Body of pancreas (tissue), 4 donors: ENCODE measurements around the gene BOD1L1.

Source experiments
- POLR2A ChIP-seq, 3 donors: fragments of 450-650 bp; IDR thresholded peaks; one replicate each; pipeline ENCODE4 v1.6.1; 2016; ENCODE audit warnings: antibody characterized with exemption in 3 of 3, mild to moderate bottlenecking in 2 of 3
- TF ChIP-seq, protein P1 (sequence below), 7 experiments: fragments of 450-650 bp in 4 of 7; fragments of 200-600 bp in 3 of 7; sonication (generic) in 3 of 7; IDR thresholded peaks; one replicate each; pipeline ENCODE4 v1.5.1; 2016 to 2019; ENCODE audit warnings: antibody characterized with exemption in 7 of 7

DNA sequence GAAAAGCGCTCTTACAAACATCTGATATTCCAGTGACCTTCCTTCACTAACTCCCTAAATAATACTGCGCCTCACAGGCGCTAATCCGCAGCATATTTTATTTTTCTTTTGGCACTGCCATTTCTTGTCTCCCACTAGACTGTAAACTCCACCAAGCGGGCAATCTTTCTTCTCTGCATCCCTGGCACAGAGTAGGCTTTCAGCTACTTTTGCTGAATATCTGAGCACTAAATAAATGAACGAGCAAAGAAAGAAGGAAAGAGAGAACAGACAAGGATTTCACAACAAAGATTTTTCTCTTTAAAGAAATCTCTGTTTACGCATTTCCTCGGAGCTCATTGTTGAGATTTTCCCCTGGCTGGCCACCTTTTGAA is 95.9 kb downstream of the BOD1L1 start:
- TF ChIP-seq, protein P1, sequence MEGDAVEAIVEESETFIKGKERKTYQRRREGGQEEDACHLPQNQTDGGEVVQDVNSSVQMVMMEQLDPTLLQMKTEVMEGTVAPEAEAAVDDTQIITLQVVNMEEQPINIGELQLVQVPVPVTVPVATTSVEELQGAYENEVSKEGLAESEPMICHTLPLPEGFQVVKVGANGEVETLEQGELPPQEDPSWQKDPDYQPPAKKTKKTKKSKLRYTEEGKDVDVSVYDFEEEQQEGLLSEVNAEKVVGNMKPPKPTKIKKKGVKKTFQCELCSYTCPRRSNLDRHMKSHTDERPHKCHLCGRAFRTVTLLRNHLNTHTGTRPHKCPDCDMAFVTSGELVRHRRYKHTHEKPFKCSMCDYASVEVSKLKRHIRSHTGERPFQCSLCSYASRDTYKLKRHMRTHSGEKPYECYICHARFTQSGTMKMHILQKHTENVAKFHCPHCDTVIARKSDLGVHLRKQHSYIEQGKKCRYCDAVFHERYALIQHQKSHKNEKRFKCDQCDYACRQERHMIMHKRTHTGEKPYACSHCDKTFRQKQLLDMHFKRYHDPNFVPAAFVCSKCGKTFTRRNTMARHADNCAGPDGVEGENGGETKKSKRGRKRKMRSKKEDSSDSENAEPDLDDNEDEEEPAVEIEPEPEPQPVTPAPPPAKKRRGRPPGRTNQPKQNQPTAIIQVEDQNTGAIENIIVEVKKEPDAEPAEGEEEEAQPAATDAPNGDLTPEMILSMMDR (IDR thresholded peaks at IDR 0.05) = no peak
- TF ChIP-seq POLR2A (IDR thresholded peaks at IDR 0.05) = no peak
